Prostate gland (tissue), 2 donors: Measurements from ENCODE around the gene TTC39B. TPM values are rescaled to one million over a fixed set of nuclear protein-coding genes. Genes with fewer than 3 reads are reported as not detected.

ENCODE experiments used
- DNase-seq: peaks from one replicate; pipeline ENCODE4 v3.0.0-alpha.2; 2019; ENCODE audit warnings: low spot score
- H3K27ac ChIP-seq, 2 donors: fragments of 200-600 bp; sonication (generic); 2 replicates each; pipeline ENCODE4 v1.5.1; 2017 to 2019
- H3K27me3 ChIP-seq: fragments of 200-600 bp; sonication (generic); replicated peaks from 2 replicates; pipeline ENCODE4 v1.5.1; 2019; ENCODE audit not compliant: insufficient read depth
- H3K36me3 ChIP-seq, 2 donors: fragments of 200-600 bp; sonication (generic); 1 replicate in 1 of 2; 2 replicates in 1 of 2; pipeline versions ENCODE4 v1.5.1 to v1.8.1; 2017 to 2019
- H3K4me1 ChIP-seq: fragments of 200-600 bp; sonication (generic); replicated peaks from 2 replicates; pipeline ENCODE4 v1.5.1; 2019
- H3K4me3 ChIP-seq, 2 donors: fragments of 200-600 bp; sonication (generic); 2 replicates each; pipeline ENCODE4 v1.5.1; 2017 to 2019
- H3K9me3 ChIP-seq: fragments of 200-600 bp; sonication (generic); 2 replicates; pipeline ENCODE4 v1.5.1; 2017
- CTCF ChIP-seq, 4 experiments: fragments of 200-600 bp in 2 of 4; fragments of 450-650 bp in 2 of 4; sonication (generic) in 2 of 4; IDR thresholded peaks; 1 replicate in 3 of 4; 2 replicates in 1 of 4; pipeline ENCODE4 v1.5.1; 2016 to 2019; ENCODE audit warnings: antibody characterized with exemption in 4 of 4, mild to moderate bottlenecking in 2 of 4, moderate library complexity in 2 of 4
- POLR2A ChIP-seq: fragments of 450-650 bp; IDR thresholded peaks from one replicate; pipeline ENCODE4 v1.6.1; 2016; ENCODE audit warnings: antibody characterized with exemption, mild to moderate bottlenecking
- POLR2AphosphoS5 ChIP-seq: sonication (generic); formaldehyde crosslinking; IDR thresholded peaks from one replicate; pipeline ENCODE4 v1.6.1; 2017; ENCODE audit warnings: antibody characterized with exemption
- WGBS: methylation state at CpG from one replicate; pipeline ENCODE4 v1.1.5; 2018; 5-methylcytosine and 5-hydroxymethylcytosine counted together
- intact Hi-C: fragments of 100-400 bp; cut with DNase I; formaldehyde crosslinking; loops from one replicate; pipeline ENCODE4 v1.14.2; 2022
- total RNA-seq, 2 donors: library from RNA; depleted of rRNA; stranded (reverse); fragments of >200 nt; gene quantifications; one replicate each; pipeline ENCODE4 v1.1.0, GENCODE V29; 2016

Gene TTC39B
- total RNA-seq, 2 donors from 2014 or later = 4.2 to 4.3 TPM

- no peak for DNase-seq
- Histone ChIP-seq H3K9me3 (no peaks in the 10 kb centered on the region), H3K36me3 (no peaks in the 10 kb centered on the region), H3K27me3 (no peaks in the 10 kb centered on the region), H3K27ac (no peak overlapping the region), H3K4me1 (no peaks in the 10 kb centered on the region), H3K4me3 (no peak overlapping the region)
- intact Hi-C loops = no loop called here
- WGBS = 93% methylated on average over 4 of the region's 4 CpGs
- TF ChIP-seq CTCF (IDR thresholded peaks at IDR 0.05) = no peak
Observed at GRCh38 chr9:15256426-15256825, 50.6 kb downstream of the TTC39B start.

- TF ChIP-seq POLR2A (no peak), POLR2AphosphoS5 (no peak), CTCF (IDR thresholded peaks at IDR 0.05) (no peak)
- no peak for DNase-seq
- Histone ChIP-seq H3K27ac (no peak overlapping the region), H3K36me3 (no peaks in the 10 kb centered on the region), H3K9me3 (no peaks in the 10 kb centered on the region), H3K4me1 (no peaks in the 10 kb centered on the region), H3K4me3 (no peak overlapping the region), H3K27me3 (no peaks in the 10 kb centered on the region)
- WGBS = 54% methylated on average over 1 of the region's 1 CpG
- intact Hi-C loops = no loop called here
Observed at GRCh38 chr9:15253786-15254185, 53.2 kb downstream of the TTC39B start.

- TF ChIP-seq POLR2A (no peak), POLR2AphosphoS5 (no peak), CTCF (IDR thresholded peaks at IDR 0.05) (no peak)
- Histone ChIP-seq H3K36me3 (no peaks in the 10 kb centered on the region), H3K27ac (no peak overlapping the region), H3K4me1 (no peaks in the 10 kb centered on the region), H3K27me3 (no peaks in the 10 kb centered on the region), H3K9me3 (no peaks in the 10 kb centered on the region), H3K4me3 (no peak overlapping the region)
- 50% methylated on average over 1 of the region's 1 CpG for WGBS
- intact Hi-C loops = no loop called here
- no peak for DNase-seq
Observed at GRCh38 chr9:15253197-15253596, 53.8 kb downstream of the TTC39B start.

- Histone ChIP-seq H3K27ac (no peak overlapping the region), H3K36me3 (no peaks in the 10 kb centered on the region), H3K27me3 (no peaks in the 10 kb centered on the region), H3K4me3 (no peak overlapping the region), H3K9me3 (no peaks in the 10 kb centered on the region), H3K4me1 (no peaks in the 10 kb centered on the region)
- intact Hi-C loops = no loop called here
- TF ChIP-seq POLR2AphosphoS5 = no peak
- TF ChIP-seq POLR2A = no peak
- TF ChIP-seq CTCF (IDR thresholded peaks at IDR 0.05) = no peak
- WGBS = 49% methylated on average over 3 of the region's 3 CpGs
- DNase-seq = no peak
Observed at GRCh38 chr9:15249981-15250380, 57.0 kb downstream of the TTC39B start.

- no peaks in the 10 kb centered on the region for H3K36me3 ChIP-seq
- TF ChIP-seq CTCF (IDR thresholded peaks at IDR 0.05) (no peak), POLR2AphosphoS5 (no peak), POLR2A (no peak)
- H3K4me3 ChIP-seq = no peak overlapping the region
- no peaks in the 10 kb centered on the region for H3K4me1 ChIP-seq
- H3K27ac ChIP-seq = peak overlapping the region in 1 of 2 donors; percentile 11
- no peaks in the 10 kb centered on the region for H3K9me3 ChIP-seq
- whole genome bisulfite sequencing = 56% methylated on average over 7 of the region's 7 CpGs
- intact Hi-C loops = no loop called here
- DNase-seq = no peak
- no peaks in the 10 kb centered on the region for H3K27me3 ChIP-seq
Observed at GRCh38 chr9:15249042-15249818, 57.8 kb downstream of the TTC39B start.
